GM12878 (cell line): ENCODE results near the gene KRIT1. TPM values are rescaled to one million over a fixed set of nuclear protein-coding genes. Genes with fewer than 3 reads are reported as not detected.

ENCODE experiments used
- BRCA1 ChIP-seq: IDR thresholded peaks from 2 replicates; pipeline ENCODE4 v1.6.1; 2011; ENCODE audit warnings: low read depth, low read length, improper control_type of control experiment
- CHD2 ChIP-seq: IDR thresholded peaks from 2 replicates; pipeline ENCODE4 v1.6.1; 2011; ENCODE audit warnings: low read depth, low read length, improper control_type of control experiment, borderline replicate concordance
- CREB1 ChIP-seq: IDR thresholded peaks from 2 replicates; pipeline ENCODE4 v1.6.1; 2012; ENCODE audit warnings: low read depth, mild to moderate bottlenecking, inconsistent platforms
- CREM ChIP-seq: IDR thresholded peaks from 2 replicates; pipeline ENCODE4 v1.6.1; 2014; ENCODE audit warnings: antibody characterized with exemption, low read depth
- CTCF ChIP-seq, 3 experiments: IDR thresholded peaks in 2 of 3; conservative IDR thresholded peaks in 1 of 3; 2 replicates each; pipeline ENCODE4 v1.5.1; 2011; ENCODE audit warnings: low read depth in 3 of 3, low read length in 3 of 3, mild to moderate bottlenecking in 3 of 3, control low read depth in 2 of 3, moderate library complexity in 2 of 3, inconsistent platforms in 1 of 3, mixed read lengths in 1 of 3; ENCODE audit not compliant: control insufficient read depth in 2 of 3, insufficient read depth in 1 of 3; ENCODE audit errors: extremely low read depth in 1 of 3
- E2F8 ChIP-seq: fragments of 450-650 bp; IDR thresholded peaks from 2 replicates; pipeline ENCODE4 v1.6.1; 2018; ENCODE audit warnings: mild to moderate bottlenecking, low read depth, moderate library complexity; ENCODE audit not compliant: partially characterized antibody
- FOXM1 ChIP-seq: IDR thresholded peaks from 2 replicates; pipeline ENCODE4 v1.6.1; 2012; ENCODE audit warnings: low read depth, mild to moderate bottlenecking, inconsistent platforms, low read length, moderate library complexity
- GATAD2B ChIP-seq: fragments of 450-650 bp; conservative IDR thresholded peaks from 2 replicates; pipeline ENCODE4 v1.6.1; 2017; ENCODE audit warnings: low read depth, mild to moderate bottlenecking, moderate library complexity
- HSF1 ChIP-seq: fragments of 150-350 bp; IDR thresholded peaks from 2 replicates; pipeline ENCODE4 v1.6.1; 2014; ENCODE audit warnings: mild to moderate bottlenecking, low read depth, low read length
- LARP7 ChIP-seq: fragments of 450-650 bp; IDR thresholded peaks from 2 replicates; pipeline ENCODE4 v1.6.1; 2017; ENCODE audit warnings: mild to moderate bottlenecking
- PAX5 ChIP-seq: IDR thresholded peaks from 2 replicates; pipeline ENCODE4 v1.6.1; 2011; ENCODE audit warnings: low read depth, low read length, borderline replicate concordance
- POLR2A ChIP-seq: IDR thresholded peaks from 2 replicates; pipeline ENCODE4 v1.6.1; 2011; ENCODE audit warnings: low read depth, mild to moderate bottlenecking, low read length
- RAD21 ChIP-seq: IDR thresholded peaks from 2 replicates; pipeline ENCODE4 v1.6.1; 2011; ENCODE audit warnings: mild to moderate bottlenecking, low read depth, low read length, moderate library complexity; ENCODE audit not compliant: insufficient read depth
- RB1 ChIP-seq: fragments of 450-650 bp; formaldehyde crosslinking; IDR thresholded peaks from 2 replicates; pipeline ENCODE4 v1.6.1; 2017; ENCODE audit warnings: mild to moderate bottlenecking, borderline replicate concordance
- RELA ChIP-seq: fragments of 450-650 bp; IDR thresholded peaks from 2 replicates; pipeline ENCODE4 v1.8.0; 2014; ENCODE audit warnings: borderline replicate concordance; ENCODE audit not compliant: partially characterized antibody
- RUNX3 ChIP-seq: IDR thresholded peaks from 2 replicates; pipeline ENCODE4 v1.6.1; 2012; ENCODE audit warnings: low read length, inconsistent platforms
- TARDBP ChIP-seq: IDR thresholded peaks from 2 replicates; pipeline ENCODE4 v1.6.1; 2016; ENCODE audit warnings: borderline replicate concordance
- YY1 ChIP-seq: IDR thresholded peaks from 2 replicates; pipeline ENCODE4 v1.6.1; 2011; ENCODE audit warnings: low read depth, mild to moderate bottlenecking, low read length
- ZNF24 ChIP-seq: fragments of 450-650 bp; IDR thresholded peaks from 2 replicates; pipeline ENCODE4 v1.6.1; 2017; ENCODE audit warnings: antibody characterized with exemption, mild to moderate bottlenecking
- polyA plus RNA-seq, 11 experiments: library from polyadenylated mRNA; depleted of rRNA in 4 of 11; unstranded in 6 of 11; stranded (reverse) in 5 of 11; fragments of >200 nt; fragmentation: Nextera tagmentation in 4 of 11; fragmentation: Illumina TruSeq in 1 of 11; extraction: Ambion mirVana in 4 of 11; extraction: Trizol in 1 of 11; gene quantifications; 1 replicate in 1 of 11; 2 replicates in 10 of 11; pipeline versions ENCODE4 v1.2.1 to v1.2.3, GENCODE V29; 2011 to 2016; ENCODE audit warnings: inconsistent platforms in 2 of 11, missing spikeins in 2 of 11, low read depth in 1 of 11
- total RNA-seq, 4 experiments: library from RNA; depleted of rRNA in 3 of 4; stranded (reverse); fragments of >200 nt in 3 of 4; fragmentation: Illumina TruSeq in 1 of 4; extraction: Trizol in 1 of 4; gene quantifications; 2 replicates each; pipeline versions ENCODE4 v1.2.1 to v1.2.3, GENCODE V29; 2013 to 2021

KRIT1 gene
- total and polyA plus RNA-seq, 10 of the 15 experiments (the other 5 are each of a cell fraction or from before 2014, with no cell fraction given) = 12.0 to 60.1 (median 27.0) TPM

- TF ChIP-seq ZNF24 = peak; percentile 27; the same call in 1 of the 2 replicates
- no peak for TF ChIP-seq FOXM1
- peak; percentile 35; the same call in 1 of the 2 replicates for TF ChIP-seq PAX5
- peak; percentile 54; the same call in 1 of the 2 replicates for TF ChIP-seq YY1
- no peak for TF ChIP-seq TARDBP
- TF ChIP-seq E2F8 = no peak
- peak; percentile 33; the same call in 1 of the 2 replicates for TF ChIP-seq RB1
- peak; percentile 54 for TF ChIP-seq RAD21
- TF ChIP-seq RELA = peak; percentile 26
- peak; percentile 96 to 97 (median 97) for TF ChIP-seq CTCF (IDR thresholded peaks at IDR 0.05 in 2 of 3, conservative IDR thresholded peaks at IDR 0.05 in 1 of 3; ENCODE audit: control insufficient read depth in 2 of 3, extremely low read depth in 1 of 3, insufficient read depth in 1 of 3, low read depth in 3 of 3, low read length in 3 of 3)
- TF ChIP-seq GATAD2B = peak; percentile 74; the same call in 1 of the 2 replicates
- peak; percentile 60; the same call in 1 of the 2 replicates for TF ChIP-seq LARP7
- TF ChIP-seq POLR2A = peak; percentile 47; the same call in 1 of the 2 replicates
- TF ChIP-seq BRCA1 = no peak
- TF ChIP-seq HSF1 = no peak
- peak; percentile 46 for TF ChIP-seq CREM
- TF ChIP-seq RUNX3 = peak; percentile 28; the same call in 1 of the 2 replicates
- peak; percentile 31; the same call in 1 of the 2 replicates for TF ChIP-seq CREB1
- TF ChIP-seq CHD2 = no peak
Observed at GRCh38 chr7:92178928-92179924, 66.5 kb downstream of the KRIT1 start, which contains the start of gene LRRD1 (continued).
